ENCODE results near the gene CLTCL1. TPM values are rescaled to one million over a fixed set of nuclear protein-coding genes. Genes with fewer than 3 reads are reported as not detected.

CLTCL1 gene
- total RNA-seq, 1 experiment from 2014 or later, result 7.9 TPM

- no peaks in the 10 kb centered on the region for H3K36me3 Mint-ChIP-seq (ENCODE audit: insufficient read depth, unreplicated experiment)
- BruUV-seq (replicated peaks), result no TSS peak
These were observed 66.0 kb downstream of the CLTCL1 start for GRCh38 chr22:19225560-19225959.

DNA sequence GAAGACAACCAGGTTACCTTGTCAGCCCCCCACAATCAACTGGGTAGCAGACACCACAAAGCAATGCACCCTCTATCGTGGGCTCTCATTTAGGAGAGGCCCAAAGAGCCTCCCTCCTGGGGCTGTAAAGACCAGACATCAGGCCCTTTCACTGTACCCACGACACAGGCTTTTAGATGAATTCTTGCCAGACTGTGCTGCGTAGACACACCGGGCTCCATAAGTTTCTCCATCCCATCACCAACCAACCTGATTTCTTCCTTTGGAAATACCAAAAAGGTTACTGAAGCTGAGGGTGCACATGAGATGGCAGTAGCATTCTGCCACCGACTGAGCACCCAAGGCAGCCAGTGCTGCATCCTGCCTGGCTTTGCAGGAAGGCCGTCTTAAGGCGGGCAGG is 66.5 kb downstream of the CLTCL1 start:
- Mint-ChIP-seq H3K4me3 (ENCODE audit: unreplicated experiment) (no peak overlapping the region), H3K4me1 (ENCODE audit: low read depth, unreplicated experiment) (no peaks in the 10 kb centered on the region), H3K36me3 (ENCODE audit: insufficient read depth, unreplicated experiment) (no peaks in the 10 kb centered on the region), H3K9me3 (ENCODE audit: unreplicated experiment) (no peaks in the 10 kb centered on the region), H3K27ac (ENCODE audit: unreplicated experiment) (no peak overlapping the region), H3K27me3 (ENCODE audit: insufficient read depth, unreplicated experiment) (no peaks in the 10 kb centered on the region)
- DNase-seq, result no peak
- H3K4me1 ChIP-seq, result no peaks in the 10 kb centered on the region
- CTCF ChIA-PET, result no interaction called here
- TF ChIP-seq, protein P1, sequence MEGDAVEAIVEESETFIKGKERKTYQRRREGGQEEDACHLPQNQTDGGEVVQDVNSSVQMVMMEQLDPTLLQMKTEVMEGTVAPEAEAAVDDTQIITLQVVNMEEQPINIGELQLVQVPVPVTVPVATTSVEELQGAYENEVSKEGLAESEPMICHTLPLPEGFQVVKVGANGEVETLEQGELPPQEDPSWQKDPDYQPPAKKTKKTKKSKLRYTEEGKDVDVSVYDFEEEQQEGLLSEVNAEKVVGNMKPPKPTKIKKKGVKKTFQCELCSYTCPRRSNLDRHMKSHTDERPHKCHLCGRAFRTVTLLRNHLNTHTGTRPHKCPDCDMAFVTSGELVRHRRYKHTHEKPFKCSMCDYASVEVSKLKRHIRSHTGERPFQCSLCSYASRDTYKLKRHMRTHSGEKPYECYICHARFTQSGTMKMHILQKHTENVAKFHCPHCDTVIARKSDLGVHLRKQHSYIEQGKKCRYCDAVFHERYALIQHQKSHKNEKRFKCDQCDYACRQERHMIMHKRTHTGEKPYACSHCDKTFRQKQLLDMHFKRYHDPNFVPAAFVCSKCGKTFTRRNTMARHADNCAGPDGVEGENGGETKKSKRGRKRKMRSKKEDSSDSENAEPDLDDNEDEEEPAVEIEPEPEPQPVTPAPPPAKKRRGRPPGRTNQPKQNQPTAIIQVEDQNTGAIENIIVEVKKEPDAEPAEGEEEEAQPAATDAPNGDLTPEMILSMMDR (IDR thresholded peaks at IDR 0.05; ENCODE audit: insufficient read depth in 1 of 2, low read depth in 1 of 2, low read length in 1 of 2, severe bottlenecking in 1 of 2, unreplicated experiment in 1 of 2), result no peak
- no peaks in the 10 kb centered on the region for H3K9me3 ChIP-seq
- H3K36me3 ChIP-seq (ENCODE audit: control insufficient read depth, insufficient read depth, low read length), result no peaks in the 10 kb centered on the region
- H3K27me3 ChIP-seq (replicated peaks; ENCODE audit: control insufficient read depth, insufficient read depth, low read length), result no peaks in the 10 kb centered on the region
- intact Hi-C loops (cut with micrococcal nuclease; ENCODE audit: unreplicated experiment), result no loop called here
- POLR2A ChIA-PET, result no interaction called here
- no TSS peak for BruUV-seq (replicated peaks)
- H3K4me3 ChIP-seq (ENCODE audit: low read depth, low read length), result no peak overlapping the region

More at GRCh38 chr22:19225560-19225959, 66.0 kb downstream of the CLTCL1 start:
- Mint-ChIP-seq H3K9me3 (ENCODE audit: unreplicated experiment) (no peaks in the 10 kb centered on the region), H3K27ac (ENCODE audit: unreplicated experiment) (no peak overlapping the region), H3K27me3 (ENCODE audit: insufficient read depth, unreplicated experiment) (no peaks in the 10 kb centered on the region), H3K4me1 (ENCODE audit: low read depth, unreplicated experiment) (no peaks in the 10 kb centered on the region), H3K4me3 (ENCODE audit: unreplicated experiment) (no peak overlapping the region)
- TF ChIP-seq, protein P1 (IDR thresholded peaks at IDR 0.05; ENCODE audit: insufficient read depth in 1 of 2, low read depth in 1 of 2, low read length in 1 of 2, severe bottlenecking in 1 of 2, unreplicated experiment in 1 of 2), result no peak
- H3K9me3 ChIP-seq, result no peaks in the 10 kb centered on the region
- ChIA-PET CTCF (no interaction called here), POLR2A (no interaction called here)
- H3K4me3 ChIP-seq (ENCODE audit: low read depth, low read length), result no peak overlapping the region
- DNase-seq, result no peak
- no peaks in the 10 kb centered on the region for H3K4me1 ChIP-seq
- intact Hi-C loops (cut with micrococcal nuclease; ENCODE audit: unreplicated experiment), result no loop called here
- no peaks in the 10 kb centered on the region for H3K36me3 ChIP-seq (ENCODE audit: control insufficient read depth, insufficient read depth, low read length)
- no peaks in the 10 kb centered on the region for H3K27me3 ChIP-seq (replicated peaks; ENCODE audit: control insufficient read depth, insufficient read depth, low read length)

DNA sequence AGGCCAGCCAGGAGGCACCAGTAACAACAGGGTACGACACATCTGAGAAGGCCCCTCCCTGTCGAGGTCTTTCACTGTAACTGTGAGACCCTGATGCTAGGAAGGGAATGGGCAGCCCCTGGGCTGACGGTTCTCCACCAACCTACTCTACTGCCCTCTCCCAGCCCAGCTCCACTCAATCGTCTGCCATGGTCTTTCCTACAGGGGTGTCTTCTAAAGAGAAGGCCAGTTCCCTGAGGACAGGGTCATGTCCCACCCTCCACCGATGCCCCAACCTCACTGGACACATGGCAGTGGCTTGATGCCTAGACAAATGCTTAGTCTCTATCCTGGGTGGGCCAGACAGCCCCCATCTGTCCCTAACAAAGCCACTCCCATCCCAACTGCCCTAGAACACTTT is 67.0 kb downstream of the CLTCL1 start:
- no peak overlapping the region for H3K27ac Mint-ChIP-seq (ENCODE audit: unreplicated experiment)
- no peak overlapping the region for H3K4me3 Mint-ChIP-seq (ENCODE audit: unreplicated experiment)
- no peaks in the 10 kb centered on the region for H3K36me3 Mint-ChIP-seq (ENCODE audit: insufficient read depth, unreplicated experiment)
- no peaks in the 10 kb centered on the region for H3K4me1 Mint-ChIP-seq (ENCODE audit: low read depth, unreplicated experiment)
- no peaks in the 10 kb centered on the region for H3K36me3 ChIP-seq (ENCODE audit: control insufficient read depth, insufficient read depth, low read length)
- no peaks in the 10 kb centered on the region for H3K4me1 ChIP-seq
- intact Hi-C loops (cut with micrococcal nuclease; ENCODE audit: unreplicated experiment), result no loop called here
- no peak overlapping the region for H3K4me3 ChIP-seq (ENCODE audit: low read depth, low read length)
- CTCF ChIA-PET, result no interaction called here
- no peaks in the 10 kb centered on the region for H3K27me3 ChIP-seq (replicated peaks; ENCODE audit: control insufficient read depth, insufficient read depth, low read length)
- POLR2A ChIA-PET, result no interaction called here
- H3K9me3 Mint-ChIP-seq (ENCODE audit: unreplicated experiment), result no peaks in the 10 kb centered on the region
- TF ChIP-seq, protein P1 (IDR thresholded peaks at IDR 0.05; ENCODE audit: insufficient read depth in 1 of 2, low read depth in 1 of 2, low read length in 1 of 2, severe bottlenecking in 1 of 2, unreplicated experiment in 1 of 2), result no peak
- BruUV-seq (replicated peaks), result no TSS peak
- H3K9me3 ChIP-seq, result no peaks in the 10 kb centered on the region
- no peak for DNase-seq
- H3K27me3 Mint-ChIP-seq (ENCODE audit: insufficient read depth, unreplicated experiment), result no peaks in the 10 kb centered on the region

Measured in Caco-2 (cell line).